Measurements from ENCODE around the gene COPS2. TPM values are rescaled to one million over a fixed set of nuclear protein-coding genes. Genes with fewer than 3 reads are reported as not detected.
A peak's percentile ranks its signal among the peaks of the same experiment; 100 is the strongest.

Gene COPS2
- total RNA-seq, 1 donor from 2014 or later: 71.8 TPM

DNA sequence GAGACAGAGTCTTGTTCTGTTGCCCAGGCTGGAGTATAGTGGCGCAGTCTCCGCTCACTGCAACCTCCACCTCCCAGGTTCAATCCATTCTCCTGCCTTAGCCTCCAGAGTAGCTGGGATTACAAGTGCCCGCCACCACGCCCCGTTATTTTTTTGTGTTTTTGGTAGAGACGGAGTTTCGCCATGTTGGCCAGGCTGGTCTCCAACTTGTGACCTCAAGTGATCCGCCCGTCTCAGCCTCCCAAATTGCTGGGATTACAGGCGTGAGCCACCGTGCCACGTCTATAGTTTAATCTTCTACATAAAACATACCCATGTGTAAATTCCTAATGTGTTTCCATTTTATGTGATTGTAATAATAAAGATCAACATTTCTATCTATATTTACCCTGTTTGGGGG lies 16.4 kb upstream of the COPS2 start:
- H3K9me3 Mint-ChIP-seq (ENCODE audit: unreplicated experiment): peaks cover 7% of the 10 kb centered on the region
- peaks cover 15% of the 10 kb centered on the region for H3K36me3 Mint-ChIP-seq (ENCODE audit: low read depth, unreplicated experiment)
- no peak for DNase-seq (ENCODE audit: low spot score)
- H3K27me3 Mint-ChIP-seq (ENCODE audit: unreplicated experiment): peaks cover 2% of the 10 kb centered on the region
- no peak overlapping the region for H3K4me3 Mint-ChIP-seq (ENCODE audit: unreplicated experiment)
- H3K4me1 Mint-ChIP-seq (ENCODE audit: unreplicated experiment): peaks cover 19% of the 10 kb centered on the region
- TF ChIP-seq, protein P1, sequence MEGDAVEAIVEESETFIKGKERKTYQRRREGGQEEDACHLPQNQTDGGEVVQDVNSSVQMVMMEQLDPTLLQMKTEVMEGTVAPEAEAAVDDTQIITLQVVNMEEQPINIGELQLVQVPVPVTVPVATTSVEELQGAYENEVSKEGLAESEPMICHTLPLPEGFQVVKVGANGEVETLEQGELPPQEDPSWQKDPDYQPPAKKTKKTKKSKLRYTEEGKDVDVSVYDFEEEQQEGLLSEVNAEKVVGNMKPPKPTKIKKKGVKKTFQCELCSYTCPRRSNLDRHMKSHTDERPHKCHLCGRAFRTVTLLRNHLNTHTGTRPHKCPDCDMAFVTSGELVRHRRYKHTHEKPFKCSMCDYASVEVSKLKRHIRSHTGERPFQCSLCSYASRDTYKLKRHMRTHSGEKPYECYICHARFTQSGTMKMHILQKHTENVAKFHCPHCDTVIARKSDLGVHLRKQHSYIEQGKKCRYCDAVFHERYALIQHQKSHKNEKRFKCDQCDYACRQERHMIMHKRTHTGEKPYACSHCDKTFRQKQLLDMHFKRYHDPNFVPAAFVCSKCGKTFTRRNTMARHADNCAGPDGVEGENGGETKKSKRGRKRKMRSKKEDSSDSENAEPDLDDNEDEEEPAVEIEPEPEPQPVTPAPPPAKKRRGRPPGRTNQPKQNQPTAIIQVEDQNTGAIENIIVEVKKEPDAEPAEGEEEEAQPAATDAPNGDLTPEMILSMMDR (IDR thresholded peaks at IDR 0.05; ENCODE audit: unreplicated experiment): no peak
- H3K27ac Mint-ChIP-seq (ENCODE audit: unreplicated experiment): no peak overlapping the region

DNA sequence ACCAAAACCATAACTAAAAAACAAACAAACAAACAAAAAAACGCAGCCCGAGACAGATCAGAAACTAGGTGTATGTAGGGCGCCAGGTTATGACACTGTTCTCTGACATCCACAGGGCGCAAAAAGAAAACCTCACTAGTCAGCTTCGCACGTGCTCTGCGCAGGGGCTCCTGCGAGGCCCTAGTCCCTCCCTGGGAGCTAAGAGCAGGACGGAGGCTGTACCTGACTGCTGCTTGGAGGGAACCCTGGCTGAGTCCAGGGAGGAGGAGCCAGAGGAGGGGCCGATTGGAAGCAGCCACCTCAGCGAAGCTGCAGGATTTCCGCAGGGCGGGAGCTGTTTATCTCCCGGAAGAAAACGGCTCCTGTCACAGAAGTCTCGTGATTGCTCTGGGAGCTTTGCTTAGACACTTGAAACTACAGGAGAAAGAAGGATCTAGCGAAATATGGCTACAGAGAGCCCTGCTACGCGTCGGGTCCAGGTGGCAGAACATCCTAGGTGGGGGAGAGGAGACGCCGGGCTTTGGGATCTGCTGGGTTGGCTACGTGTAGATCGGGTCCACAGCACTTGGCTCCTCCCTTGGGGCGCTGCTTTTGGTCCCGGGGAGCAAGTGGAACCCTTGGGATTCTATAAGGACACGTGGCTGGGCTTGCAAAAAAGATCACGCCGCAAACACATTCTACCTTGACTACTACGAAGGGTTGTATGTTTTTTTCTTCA lies 14.6 kb upstream of the COPS2 start, which contains the start of gene GALK2:
GALK2 (plus strand) TSS at position 368 of the 718 bp plus-strand sequence; CDS start at position 444, 76 bp downstream.
- Mint-ChIP-seq H3K9me3 (ENCODE audit: unreplicated experiment) (no peaks in the 10 kb centered on the region), H3K27ac (ENCODE audit: unreplicated experiment) (peak within 1 kb of the TSS; percentile 84), H3K36me3 (ENCODE audit: low read depth, unreplicated experiment) (peaks cover 5% of the 10 kb centered on the region), H3K4me1 (ENCODE audit: unreplicated experiment) (peaks cover 19% of the 10 kb centered on the region), H3K4me3 (ENCODE audit: unreplicated experiment) (peak within 1 kb of the TSS; percentile 96), H3K27me3 (ENCODE audit: unreplicated experiment) (no peaks in the 10 kb centered on the region)
- peak; percentile 74 for DNase-seq (ENCODE audit: low spot score)
- TF ChIP-seq, protein P1 (IDR thresholded peaks at IDR 0.05; ENCODE audit: unreplicated experiment): no peak

DNA sequence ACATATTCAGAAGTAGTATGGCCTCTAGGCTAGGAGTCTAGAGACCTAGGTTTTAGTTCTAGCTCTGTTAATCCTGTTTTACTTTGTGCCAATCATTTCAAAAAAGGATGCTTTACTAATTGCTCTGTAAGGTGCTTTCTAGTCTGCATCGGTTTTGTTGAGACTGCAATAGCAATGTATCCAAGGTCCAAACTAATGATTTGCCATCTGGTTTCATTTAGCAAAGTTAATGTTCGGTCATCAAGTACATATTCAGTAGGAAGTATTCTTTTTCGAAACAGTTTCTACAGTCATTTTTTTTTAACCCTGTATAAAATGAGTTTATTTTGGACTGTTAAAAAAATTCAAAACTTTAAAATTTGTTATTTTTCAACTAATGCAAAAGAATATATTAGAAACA lies 12.6 kb upstream of the COPS2 start:
- H3K4me1 Mint-ChIP-seq (ENCODE audit: unreplicated experiment): peaks cover 19% of the 10 kb centered on the region
- TF ChIP-seq, protein P1 (IDR thresholded peaks at IDR 0.05; ENCODE audit: unreplicated experiment): no peak
- no peak overlapping the region for H3K27ac Mint-ChIP-seq (ENCODE audit: unreplicated experiment)
- no peaks in the 10 kb centered on the region for H3K9me3 Mint-ChIP-seq (ENCODE audit: unreplicated experiment)
- no peaks in the 10 kb centered on the region for H3K36me3 Mint-ChIP-seq (ENCODE audit: low read depth, unreplicated experiment)
- no peak for DNase-seq (ENCODE audit: low spot score)
- no peaks in the 10 kb centered on the region for H3K27me3 Mint-ChIP-seq (ENCODE audit: unreplicated experiment)
- no peak overlapping the region for H3K4me3 Mint-ChIP-seq (ENCODE audit: unreplicated experiment)

DNA sequence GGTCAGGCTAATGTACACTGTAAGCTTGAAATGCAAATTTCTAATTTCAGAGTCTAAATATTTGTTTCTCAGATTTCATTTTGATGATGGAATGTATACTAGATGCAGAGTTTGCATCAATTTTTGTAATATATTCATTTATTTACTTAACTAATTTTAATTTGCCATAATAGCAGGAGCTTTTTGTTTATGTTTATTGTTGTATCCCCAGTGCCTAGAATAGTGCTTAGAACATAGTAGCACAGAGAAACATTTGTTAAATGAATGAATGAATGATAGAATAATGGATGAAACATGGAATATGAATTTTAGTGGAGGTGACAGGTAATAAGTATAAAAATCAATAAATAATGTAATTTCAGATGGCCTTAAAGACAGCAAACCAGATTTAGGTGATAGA lies 9.5 kb upstream of the COPS2 start:
- TF ChIP-seq, protein P1 (IDR thresholded peaks at IDR 0.05; ENCODE audit: unreplicated experiment): no peak
- Mint-ChIP-seq H3K27ac (ENCODE audit: unreplicated experiment) (no peak overlapping the region), H3K9me3 (ENCODE audit: unreplicated experiment) (no peaks in the 10 kb centered on the region), H3K27me3 (ENCODE audit: unreplicated experiment) (no peaks in the 10 kb centered on the region), H3K4me1 (ENCODE audit: unreplicated experiment) (peaks cover 6% of the 10 kb centered on the region), H3K36me3 (ENCODE audit: low read depth, unreplicated experiment) (peaks cover 7% of the 10 kb centered on the region), H3K4me3 (ENCODE audit: unreplicated experiment) (no peak overlapping the region)
- DNase-seq (ENCODE audit: low spot score): no peak

DNA sequence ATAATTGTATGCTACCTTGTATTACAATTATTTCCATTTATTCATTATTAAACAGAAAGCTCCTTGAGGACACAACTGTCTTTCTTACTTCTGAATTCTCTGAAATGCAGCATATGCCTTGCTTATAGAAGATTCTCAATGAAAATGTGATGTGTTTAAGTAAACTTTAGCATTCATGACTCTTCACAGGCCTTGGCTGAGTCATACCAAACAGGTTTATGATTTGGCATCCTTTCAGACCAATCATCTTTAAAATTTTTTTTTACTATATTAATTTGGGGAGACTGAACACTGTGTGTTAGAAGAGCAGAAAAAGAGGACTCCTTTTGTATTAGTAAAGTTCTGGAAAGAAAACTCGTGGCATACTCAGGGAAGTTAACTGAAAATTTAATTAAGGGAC lies 8.3 kb upstream of the COPS2 start:
- TF ChIP-seq, protein P1 (IDR thresholded peaks at IDR 0.05; ENCODE audit: unreplicated experiment): no peak
- no peaks in the 10 kb centered on the region for H3K4me1 Mint-ChIP-seq (ENCODE audit: unreplicated experiment)
- no peak overlapping the region for H3K4me3 Mint-ChIP-seq (ENCODE audit: unreplicated experiment)
- no peaks in the 10 kb centered on the region for H3K27me3 Mint-ChIP-seq (ENCODE audit: unreplicated experiment)
- no peak for DNase-seq (ENCODE audit: low spot score)
- no peaks in the 10 kb centered on the region for H3K9me3 Mint-ChIP-seq (ENCODE audit: unreplicated experiment)
- no peak overlapping the region for H3K27ac Mint-ChIP-seq (ENCODE audit: unreplicated experiment)
- H3K36me3 Mint-ChIP-seq (ENCODE audit: low read depth, unreplicated experiment): peaks cover 7% of the 10 kb centered on the region

Measured in endothelial cell (in vitro differentiated cells).